Mesenchymal stem cell (in vitro differentiated cells and primary cell): ENCODE results near the gene SF3B2.

ENCODE experiments used
- DNase-seq: peaks from one replicate; pipeline ENCODE4 v3.0.0-alpha.2; 2013
- H2AFZ ChIP-seq: one replicate; pipeline ENCODE4 v1.6.1; 2013; ENCODE audit warnings: low read depth, mild to moderate bottlenecking, control low read depth, inconsistent platforms, low read length, moderate library complexity
- H2AK5ac ChIP-seq: 2 replicates; pipeline ENCODE4 v1.6.1; 2013; ENCODE audit warnings: low read length, moderate library complexity, mild to moderate bottlenecking, inconsistent platforms; ENCODE audit not compliant: severe bottlenecking
- H2BK120ac ChIP-seq: one replicate; pipeline ENCODE4 v1.6.1; 2013; ENCODE audit warnings: low read depth, mild to moderate bottlenecking, inconsistent platforms, low read length, moderate library complexity
- H2BK12ac ChIP-seq, 2 experiments: one replicate each; pipeline ENCODE4 v1.6.1; 2013; ENCODE audit warnings: inconsistent platforms in 2 of 2, low read length in 2 of 2, mild to moderate bottlenecking in 2 of 2, moderate library complexity in 2 of 2, control low read depth in 1 of 2
- H2BK15ac ChIP-seq: one replicate; pipeline ENCODE4 v1.6.1; 2013; ENCODE audit warnings: mild to moderate bottlenecking, low read depth, inconsistent platforms; ENCODE audit not compliant: poor library complexity, severe bottlenecking
- H2BK5ac ChIP-seq: 2 replicates; pipeline ENCODE4 v1.6.1; 2013; ENCODE audit warnings: low read depth, mild to moderate bottlenecking, low read length, control low read depth, inconsistent platforms; ENCODE audit not compliant: poor library complexity, severe bottlenecking
- H3K14ac ChIP-seq, 2 experiments: one replicate each; pipeline ENCODE4 v1.6.1; 2013; ENCODE audit warnings: inconsistent platforms in 2 of 2, low read length in 2 of 2, control low read depth in 1 of 2, mild to moderate bottlenecking in 1 of 2, moderate library complexity in 1 of 2
- H3K18ac ChIP-seq, 2 experiments: one replicate each; pipeline ENCODE4 v1.6.1; 2013; ENCODE audit warnings: inconsistent platforms in 2 of 2, low read length in 2 of 2, control low read depth in 1 of 2, low read depth in 1 of 2, mild to moderate bottlenecking in 1 of 2
- H3K23ac ChIP-seq, 2 experiments: one replicate each; pipeline ENCODE4 v1.6.1; 2013; ENCODE audit warnings: inconsistent platforms in 2 of 2, low read length in 2 of 2, mild to moderate bottlenecking in 2 of 2, moderate library complexity in 2 of 2, control low read depth in 1 of 2
- H3K27ac ChIP-seq: 2 replicates; pipeline ENCODE4 v1.5.1; 2013; ENCODE audit warnings: mild to moderate bottlenecking, moderate library complexity, low read length, control low read depth, inconsistent platforms; ENCODE audit not compliant: poor library complexity, severe bottlenecking
- H3K27me3 ChIP-seq, 2 experiments: 2 replicates each; pipeline versions ENCODE4 v1.6.1 to v1.7.0; 2013; ENCODE audit warnings: low read length in 2 of 2, mild to moderate bottlenecking in 2 of 2, moderate library complexity in 2 of 2, control low read depth in 1 of 2, inconsistent platforms in 1 of 2; ENCODE audit not compliant: control insufficient read depth in 1 of 2, insufficient read depth in 1 of 2
- H3K36me3 ChIP-seq, 2 experiments: 2 replicates each; pipeline versions ENCODE4 v1.6.1 to v1.7.0; 2013; ENCODE audit warnings: low read length in 2 of 2, control low read depth in 1 of 2, inconsistent platforms in 1 of 2, low read depth in 1 of 2, mild to moderate bottlenecking in 1 of 2; ENCODE audit not compliant: insufficient read depth in 2 of 2, control insufficient read depth in 1 of 2
- H3K4ac ChIP-seq, 2 experiments: one replicate each; pipeline ENCODE4 v1.6.1; 2013; ENCODE audit warnings: inconsistent platforms in 2 of 2, low read length in 2 of 2, mild to moderate bottlenecking in 2 of 2, moderate library complexity in 2 of 2, control low read depth in 1 of 2, low read depth in 1 of 2
- H3K4me1 ChIP-seq: 2 replicates; pipeline ENCODE4 v1.6.1; 2013; ENCODE audit warnings: low read depth, low read length, control low read depth; ENCODE audit not compliant: control insufficient read depth, insufficient read depth
- H3K4me2 ChIP-seq: 2 replicates; pipeline ENCODE4 v1.6.1; 2013; ENCODE audit warnings: low read length, mild to moderate bottlenecking, inconsistent platforms; ENCODE audit not compliant: poor library complexity, severe bottlenecking
- H3K4me3 ChIP-seq, 2 experiments: 2 replicates each; pipeline versions ENCODE4 v1.5.1 to v1.7.0; 2013; ENCODE audit warnings: low read length in 2 of 2, mild to moderate bottlenecking in 2 of 2, control low read depth in 1 of 2, low read depth in 1 of 2; ENCODE audit not compliant: insufficient read depth in 1 of 2
- H3K79me1 ChIP-seq: replicated peaks from 2 replicates; pipeline ENCODE4 v1.6.1; 2013; ENCODE audit warnings: mild to moderate bottlenecking, control low read depth, low read length, inconsistent platforms; ENCODE audit not compliant: poor library complexity, severe bottlenecking
- H3K9ac ChIP-seq: 2 replicates; pipeline ENCODE4 v1.7.0; 2013; ENCODE audit warnings: mild to moderate bottlenecking, low read length, moderate library complexity
- H3K9me3 ChIP-seq: 2 replicates; pipeline ENCODE4 v1.7.0; 2013; ENCODE audit warnings: mild to moderate bottlenecking, low read length; ENCODE audit not compliant: control insufficient read depth
- H4K8ac ChIP-seq: one replicate; pipeline ENCODE4 v1.6.1; 2013; ENCODE audit warnings: inconsistent platforms, mild to moderate bottlenecking, low read length, moderate library complexity
- H4K91ac ChIP-seq: one replicate; pipeline ENCODE4 v1.6.1; 2013; ENCODE audit warnings: mild to moderate bottlenecking, low read length, inconsistent platforms
- WGBS: methylation state at CpG from one replicate; pipeline ENCODE4 v1.1.7; 2013; ENCODE audit warnings: mixed read lengths; 5-methylcytosine and 5-hydroxymethylcytosine counted together

SF3B2 gene

GRCh38 chr11:66036334-66036710 is 15.8 kb upstream of the SF3B2 start:
- Histone ChIP-seq H2AFZ (no peak overlapping the region), H2BK5ac (no peak overlapping the region), H3K79me1 (no peaks in the 10 kb centered on the region), H3K9ac (no peak overlapping the region), H3K4me1 (no peaks in the 10 kb centered on the region), H2BK12ac (no peak overlapping the region), H3K27ac (no peak overlapping the region), H4K91ac (no peak overlapping the region), H3K4ac (no peak overlapping the region), H2BK120ac (no peak overlapping the region), H3K14ac (no peak overlapping the region), H3K36me3 (no peaks in the 10 kb centered on the region), H2BK15ac (no peak overlapping the region), H3K9me3 (peaks cover 2% of the 10 kb centered on the region), H3K27me3 (peaks cover 7 to 37% of the 10 kb centered on the region in 2 experiments), H4K8ac (no peak overlapping the region), H2AK5ac (no peak overlapping the region), H3K4me2 (no peak overlapping the region), H3K4me3 (no peak overlapping the region), H3K18ac (no peak overlapping the region), H3K23ac (no peak overlapping the region)
- DNase-seq = no peak
- 91% methylated on average over 4 of the region's 5 CpGs for WGBS

GRCh38 chr11:66037327-66037726 is 14.8 kb upstream of the SF3B2 start:
- Histone ChIP-seq H3K79me1 (no peaks in the 10 kb centered on the region), H4K91ac (peak overlapping the region; percentile 20), H3K9me3 (peaks cover 2% of the 10 kb centered on the region), H2AK5ac (no peak overlapping the region), H2BK120ac (no peak overlapping the region), H2AFZ (no peak overlapping the region), H3K27me3 (peaks cover 7 to 40% of the 10 kb centered on the region in 2 experiments), H3K27ac (no peak overlapping the region), H3K9ac (no peak overlapping the region), H3K14ac (no peak overlapping the region), H2BK5ac (no peak overlapping the region), H3K4me1 (no peaks in the 10 kb centered on the region), H3K36me3 (peaks cover 0 to 4% of the 10 kb centered on the region in 2 experiments), H3K23ac (no peak overlapping the region), H2BK15ac (no peak overlapping the region), H2BK12ac (no peak overlapping the region), H3K4ac (no peak overlapping the region), H3K18ac (no peak overlapping the region), H3K4me3 (no peak overlapping the region), H4K8ac (no peak overlapping the region), H3K4me2 (no peak overlapping the region)
- no peak for DNase-seq
- 88% methylated on average over 3 of the region's 3 CpGs for WGBS

GRCh38 chr11:66039765-66040164 is 12.4 kb upstream of the SF3B2 start:
- peaks cover 7 to 40% of the 10 kb centered on the region in 2 experiments for H3K27me3 ChIP-seq
- no peak overlapping the region for H2BK5ac ChIP-seq
- no peak for DNase-seq
- H4K91ac ChIP-seq = no peak overlapping the region
- no peaks in the 10 kb centered on the region for H3K4me1 ChIP-seq
- H3K9ac ChIP-seq = no peak overlapping the region
- no peak overlapping the region for H3K14ac ChIP-seq
- H4K8ac ChIP-seq = no peak overlapping the region
- H3K9me3 ChIP-seq = peaks cover 2% of the 10 kb centered on the region
- no peak overlapping the region for H2BK120ac ChIP-seq
- H3K18ac ChIP-seq = no peak overlapping the region
- H3K23ac ChIP-seq = no peak overlapping the region
- H2BK15ac ChIP-seq = no peak overlapping the region
- peaks cover 0 to 17% of the 10 kb centered on the region in 2 experiments for H3K36me3 ChIP-seq
- H3K4me2 ChIP-seq = no peak overlapping the region
- H2BK12ac ChIP-seq = no peak overlapping the region
- no peak overlapping the region for H3K4me3 ChIP-seq
- WGBS = 74% methylated on average over 3 of the region's 3 CpGs
- H2AK5ac ChIP-seq = no peak overlapping the region
- H3K79me1 ChIP-seq = no peaks in the 10 kb centered on the region
- no peak overlapping the region for H2AFZ ChIP-seq
- no peak overlapping the region for H3K27ac ChIP-seq
- H3K4ac ChIP-seq = no peak overlapping the region

GRCh38 chr11:66042227-66042995 is 9.8 kb upstream of the SF3B2 start:
- DNase-seq = no peak
- Histone ChIP-seq H3K23ac (no peak overlapping the region), H4K8ac (no peak overlapping the region), H2BK12ac (no peak overlapping the region), H3K4me3 (no peak overlapping the region), H3K9ac (no peak overlapping the region), H3K27ac (no peak overlapping the region), H3K14ac (no peak overlapping the region), H3K4me2 (no peak overlapping the region), H3K18ac (no peak overlapping the region), H2BK5ac (no peak overlapping the region), H2BK15ac (no peak overlapping the region), H3K4ac (no peak overlapping the region), H3K4me1 (peaks cover 9% of the 10 kb centered on the region), H3K27me3 (peaks cover 12 to 46% of the 10 kb centered on the region in 2 experiments), H3K79me1 (no peaks in the 10 kb centered on the region), H2AFZ (no peak overlapping the region), H3K36me3 (peaks cover 0 to 20% of the 10 kb centered on the region in 2 experiments), H3K9me3 (no peaks in the 10 kb centered on the region), H2BK120ac (no peak overlapping the region), H2AK5ac (no peak overlapping the region), H4K91ac (no peak overlapping the region)
- 97% methylated on average over 80 of the region's 81 CpGs for WGBS
